GM15510 (cell line): ENCODE data around the gene TMEM131.

ENCODE experiments used
- POLR2A ChIP-seq: IDR thresholded peaks from 3 replicates; pipeline ENCODE4 v1.6.1; 2011; ENCODE audit warnings: borderline replicate concordance; ENCODE audit not compliant: insufficient read length; ENCODE audit errors: extremely low read depth

The TMEM131 gene

DNA sequence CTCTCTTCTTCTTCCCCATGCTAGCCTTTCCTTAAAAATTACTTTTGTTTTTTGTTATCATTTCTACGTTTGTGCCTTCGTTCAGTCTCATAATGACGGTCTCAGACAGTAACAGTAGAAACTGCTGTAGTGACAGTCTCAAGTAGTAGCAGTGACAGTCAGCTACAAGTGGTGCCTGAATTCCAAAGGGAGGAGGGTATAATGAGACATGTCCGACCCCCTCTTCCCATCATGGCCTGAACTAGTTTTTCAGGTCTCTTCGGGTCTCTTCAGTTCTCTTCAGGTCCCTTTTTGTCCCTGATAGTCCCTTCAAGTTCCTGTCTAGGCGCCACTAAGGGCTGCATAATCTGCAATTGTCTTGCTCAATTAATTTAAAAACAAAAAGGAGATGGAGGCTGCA is 12.6 kb downstream of the TMEM131 start:
- no peak for TF ChIP-seq POLR2A

- TF ChIP-seq POLR2A = no peak
Measured at GRCh38 chr2:97982621-97983020, 13.1 kb downstream of the TMEM131 start.

- no peak for TF ChIP-seq POLR2A
Measured at GRCh38 chr2:97981961-97982360, 13.8 kb downstream of the TMEM131 start.

DNA sequence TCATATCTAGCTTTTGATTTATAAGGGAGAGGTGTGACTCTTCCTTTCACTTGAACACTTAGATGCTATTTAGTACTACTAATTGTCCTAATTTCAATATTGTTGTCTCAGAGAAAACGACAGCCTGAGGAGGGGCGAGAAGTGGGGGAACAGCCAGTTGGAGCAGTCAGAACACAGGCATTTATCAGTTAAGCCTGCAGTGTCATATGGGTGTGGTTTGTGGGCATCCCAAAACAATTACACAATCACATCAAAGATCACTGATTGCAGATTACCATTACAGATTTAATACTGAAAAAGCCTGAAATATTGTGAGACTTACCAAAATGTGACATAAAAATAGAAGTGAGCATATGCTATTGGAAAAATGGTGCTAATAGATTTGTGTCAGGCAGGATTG is 15.8 kb downstream of the TMEM131 start:
- TF ChIP-seq POLR2A = no peak

DNA sequence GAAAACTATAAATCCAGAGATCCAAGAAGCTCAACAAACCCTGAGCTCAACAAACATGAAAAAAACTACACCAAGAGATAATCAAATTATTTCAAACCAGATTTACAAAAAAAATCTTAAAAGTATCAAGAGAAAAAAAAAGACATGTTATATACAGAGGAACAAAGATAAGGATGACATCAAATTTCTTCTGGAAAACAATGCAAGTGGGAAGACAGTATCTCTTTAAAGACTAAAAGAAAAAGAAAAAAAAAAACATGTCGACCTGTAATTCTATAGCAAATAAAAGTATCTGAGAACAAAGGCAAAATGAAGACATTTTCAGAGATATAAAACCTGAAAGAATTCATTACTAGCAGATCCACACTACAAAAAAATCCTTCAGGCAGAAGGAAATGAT is 21.3 kb downstream of the TMEM131 start:
- TF ChIP-seq POLR2A = no peak

DNA sequence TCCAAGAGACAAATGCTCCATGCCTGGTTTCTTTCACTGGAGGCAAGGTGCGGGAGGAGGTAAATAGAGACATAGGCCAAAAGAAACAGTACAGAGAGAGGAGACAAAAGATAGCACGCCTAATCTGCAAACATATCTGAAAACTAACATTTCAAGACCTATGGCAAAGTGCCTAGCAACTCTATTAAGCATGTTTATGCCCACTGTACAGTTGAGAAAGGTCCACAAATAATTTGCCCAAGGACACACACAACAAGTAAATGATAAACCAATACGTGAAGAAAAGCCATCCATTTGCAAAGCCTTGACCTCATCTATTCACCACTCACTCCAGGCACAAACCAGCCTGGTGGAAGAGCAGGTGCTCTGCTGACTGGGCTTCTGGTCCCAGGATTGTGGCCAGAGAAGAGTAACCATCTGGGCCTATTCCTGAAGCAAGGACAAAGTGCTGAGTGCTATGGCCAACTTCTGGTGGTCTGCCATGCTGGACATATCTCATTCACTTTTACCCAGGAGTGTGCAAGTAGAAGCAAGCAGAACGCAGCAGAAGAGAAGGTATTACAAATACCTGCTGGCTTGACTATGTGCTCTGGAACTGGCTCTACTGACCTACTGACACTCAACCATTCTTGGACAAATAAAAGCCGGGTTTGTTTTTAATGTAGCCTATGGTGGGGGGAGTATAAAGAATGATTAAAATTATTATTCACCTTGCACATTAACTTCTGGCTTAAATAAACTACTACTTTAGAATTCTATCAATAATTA is 25.3 kb downstream of the TMEM131 start:
- no peak for TF ChIP-seq POLR2A

- TF ChIP-seq POLR2A = no peak
Measured at GRCh38 chr2:97969081-97970067, 26.4 kb downstream of the TMEM131 start.

GRCh38 chr2:97967931-97968627 is 27.7 kb downstream of the TMEM131 start:
- TF ChIP-seq POLR2A = no peak

DNA sequence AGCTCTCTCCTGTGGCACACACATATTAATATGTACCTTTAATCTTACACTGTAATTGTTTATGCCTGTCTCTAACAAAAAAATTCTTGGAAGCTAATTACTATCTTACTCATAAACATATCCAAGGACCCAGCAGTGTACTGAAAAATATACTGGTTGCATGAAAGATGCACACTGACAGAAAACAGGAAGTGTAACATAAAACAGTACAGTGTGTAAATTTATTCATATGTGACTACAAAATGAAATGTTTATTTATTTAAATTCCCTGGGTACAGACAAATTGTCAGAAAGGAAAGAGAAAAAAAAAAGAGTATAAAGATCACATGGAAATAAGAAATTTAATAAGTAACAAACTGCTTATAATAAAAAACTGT is 28.5 kb downstream of the TMEM131 start:
- TF ChIP-seq POLR2A = no peak

- no peak for TF ChIP-seq POLR2A
Measured at GRCh38 chr2:97966545-97967215, 29.1 kb downstream of the TMEM131 start.

DNA sequence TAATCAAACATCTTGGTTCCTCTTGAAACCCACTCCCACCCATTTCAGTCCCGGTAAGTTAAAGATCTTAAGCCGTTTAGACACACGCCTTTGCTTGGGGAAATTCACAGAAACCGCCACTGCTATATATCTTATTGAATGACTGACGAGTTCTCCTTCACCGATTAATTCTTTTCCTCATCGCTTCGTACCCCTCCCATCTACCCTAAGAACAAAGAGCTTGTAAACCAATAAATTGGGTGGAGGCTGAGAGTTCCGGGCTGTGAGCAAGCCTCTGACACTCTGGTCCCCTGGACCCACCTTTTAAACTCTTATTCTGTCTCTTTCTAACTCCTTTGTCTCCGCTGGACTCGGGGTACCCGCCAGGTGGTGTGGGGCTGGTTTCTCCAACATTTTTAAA is 30.6 kb downstream of the TMEM131 start:
- TF ChIP-seq POLR2A = no peak

DNA sequence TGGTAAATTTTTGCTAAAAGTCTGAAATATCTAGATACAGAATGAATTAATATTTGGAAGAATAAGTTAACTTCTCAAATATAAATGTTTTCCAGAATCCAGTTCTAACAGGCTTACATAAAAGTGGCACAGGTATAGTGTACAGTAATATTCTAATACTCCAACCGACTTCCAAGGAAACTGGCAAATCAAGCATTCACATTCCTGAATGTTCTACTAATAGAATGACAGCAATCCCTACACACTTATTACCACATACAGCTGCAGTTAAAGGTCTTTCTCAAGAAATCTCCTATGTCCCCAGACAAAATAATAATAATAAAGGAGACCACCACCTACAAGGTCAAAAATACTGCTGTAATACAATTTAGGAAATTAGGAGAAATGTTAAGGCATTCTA is 31.9 kb downstream of the TMEM131 start:
- TF ChIP-seq POLR2A = no peak

DNA sequence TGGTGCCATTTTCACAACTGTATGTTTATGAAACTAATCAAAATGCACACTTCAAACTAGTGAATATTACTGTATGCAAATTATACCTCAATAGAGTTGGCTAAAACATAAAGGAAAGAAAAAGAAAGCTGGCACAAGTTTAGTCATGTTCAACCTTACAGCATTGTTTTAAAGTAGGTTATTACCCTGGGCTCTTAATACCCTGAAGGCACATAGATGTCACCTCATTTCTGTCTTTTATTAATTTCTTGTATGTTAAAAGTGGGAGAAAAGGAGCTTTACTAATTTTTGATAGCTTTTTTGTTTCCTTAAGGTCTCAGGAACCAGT is 32.7 kb downstream of the TMEM131 start:
- TF ChIP-seq POLR2A = no peak

DNA sequence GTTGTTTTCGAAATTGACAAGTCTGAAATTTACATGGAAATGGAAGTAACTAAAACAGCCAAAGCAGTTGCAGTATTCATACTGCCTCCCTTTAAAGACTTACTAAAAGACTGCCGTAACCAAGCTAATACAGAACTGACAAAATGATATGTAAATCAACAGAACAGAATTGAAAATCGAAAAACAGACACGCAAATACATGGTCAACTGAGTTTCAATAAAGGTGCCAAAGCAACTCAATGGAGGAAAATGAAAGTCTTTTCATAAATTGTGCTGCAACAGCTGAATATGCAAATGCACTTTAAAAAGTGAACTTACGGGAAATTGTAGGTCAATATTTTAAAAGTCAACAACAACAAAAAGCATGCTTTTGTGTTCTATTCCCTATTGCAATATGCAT is 34.2 kb downstream of the TMEM131 start:
- TF ChIP-seq POLR2A = no peak

GRCh38 chr2:97958184-97958583 is 37.6 kb downstream of the TMEM131 start:
- no peak for TF ChIP-seq POLR2A
